ENCODE measurements around the gene SIK2.
"Not testable (repeated sequence)": the region's sequence is repeated elsewhere in the genome, so short reads cannot be mapped to it uniquely, and the experiment has no call there.

Gene SIK2

GRCh38 chr11:111645657-111646316 lies 43.5 kb downstream of the SIK2 start:
- no peak for DNase-seq
- intact Hi-C loops (cut with DNase I), result no loop called here

GRCh38 chr11:111651336-111651735 lies 49.1 kb downstream of the SIK2 start:
- intact Hi-C loops (cut with DNase I); DNase-seq: not testable (repeated sequence)

- intact Hi-C loops (cut with DNase I), result no loop called here
- no peak for DNase-seq
Measured at GRCh38 chr11:111652184-111652583, 49.9 kb downstream of the SIK2 start.

DNA sequence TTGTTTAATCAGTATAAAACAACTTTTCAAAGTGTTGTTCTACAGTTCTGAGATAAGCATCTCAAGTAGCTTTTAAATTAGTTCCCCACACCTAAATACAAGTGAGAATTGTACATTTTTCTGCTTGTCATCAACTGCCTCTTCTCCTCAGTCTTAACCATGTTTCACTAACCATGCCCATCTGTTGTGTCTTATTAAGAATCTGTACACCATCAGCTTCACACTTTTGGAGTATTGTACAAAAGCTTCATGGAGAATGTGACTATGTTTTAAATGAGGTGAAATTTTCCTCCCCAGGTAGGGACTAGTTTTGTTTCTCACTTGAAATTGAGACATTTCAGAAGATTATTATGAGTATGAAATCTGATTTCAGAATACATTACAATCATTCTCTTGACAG lies 52.4 kb downstream of the SIK2 start:
- no peak for DNase-seq
- intact Hi-C loops (cut with DNase I), result no loop called here

- DNase-seq, result no peak
- intact Hi-C loops (cut with DNase I), result no loop called here
Measured at GRCh38 chr11:111655924-111656323, 53.7 kb downstream of the SIK2 start.

GRCh38 chr11:111657905-111658304 lies 55.7 kb downstream of the SIK2 start:
- intact Hi-C loops (cut with DNase I); DNase-seq: not testable (repeated sequence)

- intact Hi-C loops (cut with DNase I); DNase-seq: not testable (repeated sequence)
Measured at GRCh38 chr11:111658493-111658892, 56.2 kb downstream of the SIK2 start.

- intact Hi-C loops (cut with DNase I), result no loop called here
- DNase-seq, result no peak
Measured at GRCh38 chr11:111659201-111660115, 57.2 kb downstream of the SIK2 start.

DNA sequence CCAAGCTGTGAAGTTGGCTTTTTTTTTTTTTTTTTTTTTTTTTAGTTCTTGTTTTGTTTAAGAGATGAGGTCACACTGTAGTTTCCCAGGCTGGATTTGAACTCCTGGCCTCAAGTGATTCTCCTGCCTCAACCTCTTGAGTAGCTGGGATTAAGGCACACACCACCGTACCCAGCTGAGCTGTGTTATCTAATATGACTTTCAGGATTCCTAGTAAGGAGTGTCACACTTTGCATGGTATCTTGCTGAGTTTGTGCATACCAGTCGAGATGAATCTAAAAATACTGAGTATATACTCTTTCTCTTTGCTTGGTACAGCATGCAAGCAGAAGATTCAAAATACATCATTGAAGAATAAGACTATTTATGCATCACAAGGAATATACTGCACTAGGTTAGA lies 58.6 kb downstream of the SIK2 start:
- DNase-seq, result no peak
- intact Hi-C loops (cut with DNase I), result no loop called here

- peak in 1 of 10 donors; percentile 18 for DNase-seq
- intact Hi-C loops (cut with DNase I), result no loop called here
Measured at GRCh38 chr11:111663820-111664219, 61.6 kb downstream of the SIK2 start.

DNA sequence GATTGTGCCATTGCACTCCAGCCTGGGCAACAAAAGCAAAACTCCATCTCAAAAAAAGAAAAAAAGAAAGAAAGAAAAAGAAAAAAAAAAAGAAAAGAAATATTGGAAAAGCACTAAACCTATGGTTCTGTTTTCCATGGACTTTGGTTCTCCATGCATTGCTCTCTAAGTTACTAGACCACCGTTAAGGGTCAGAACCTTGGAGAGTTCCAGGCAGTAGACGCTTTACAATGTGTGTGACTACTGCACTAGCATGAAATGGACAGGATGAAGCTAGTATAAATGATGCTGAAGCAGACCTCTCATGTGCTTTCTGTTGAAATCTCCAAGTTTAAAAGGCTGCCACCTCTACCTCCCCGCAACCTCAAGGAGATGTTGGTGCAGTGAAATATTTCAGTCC lies 63.5 kb downstream of the SIK2 start:
- intact Hi-C loops (cut with DNase I), result no loop called here
- DNase-seq, result no peak

DNA sequence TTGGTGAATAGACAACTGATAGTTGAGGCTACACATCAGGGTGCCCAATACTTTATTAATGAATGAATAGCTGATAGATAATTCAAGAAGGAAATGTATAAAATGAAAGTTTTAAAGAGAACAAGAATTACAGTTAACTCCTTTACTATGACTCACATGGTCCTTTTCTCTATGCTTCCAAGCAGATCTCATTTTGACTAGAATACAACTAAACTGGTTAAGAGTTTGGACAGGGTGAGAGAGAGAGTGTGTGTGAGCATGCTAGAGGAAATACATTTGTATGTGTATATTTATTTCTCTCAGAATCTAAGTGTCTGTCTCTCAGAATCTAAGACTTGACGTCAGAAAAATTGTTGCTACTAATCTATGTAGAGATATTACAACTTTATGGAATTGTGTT lies 66.7 kb downstream of the SIK2 start:
- no peak for DNase-seq
- intact Hi-C loops (cut with DNase I), result no loop called here

DNA sequence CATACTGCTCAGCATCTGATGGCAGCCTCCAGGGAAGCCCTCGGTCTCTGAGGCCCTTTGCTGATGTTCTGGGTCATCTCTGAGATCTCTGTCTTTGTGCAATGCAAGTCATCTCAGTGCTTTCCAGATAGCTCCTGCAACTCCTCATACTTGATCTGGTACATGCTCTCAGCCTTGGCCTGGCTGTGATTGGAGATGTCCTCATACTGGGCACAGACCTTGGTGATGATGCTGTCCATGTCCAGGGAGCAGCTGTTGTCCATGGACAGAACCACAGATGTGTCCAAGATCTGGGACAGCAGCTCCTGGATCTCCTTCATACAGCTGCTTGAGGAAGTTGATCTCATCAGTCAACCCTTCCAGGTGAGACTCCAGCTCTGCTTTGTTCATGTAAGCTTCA lies 69.1 kb downstream of the SIK2 start:
- peak in 1 of 10 donors; percentile 14 for DNase-seq
- intact Hi-C loops (cut with DNase I), result no loop called here

DNA sequence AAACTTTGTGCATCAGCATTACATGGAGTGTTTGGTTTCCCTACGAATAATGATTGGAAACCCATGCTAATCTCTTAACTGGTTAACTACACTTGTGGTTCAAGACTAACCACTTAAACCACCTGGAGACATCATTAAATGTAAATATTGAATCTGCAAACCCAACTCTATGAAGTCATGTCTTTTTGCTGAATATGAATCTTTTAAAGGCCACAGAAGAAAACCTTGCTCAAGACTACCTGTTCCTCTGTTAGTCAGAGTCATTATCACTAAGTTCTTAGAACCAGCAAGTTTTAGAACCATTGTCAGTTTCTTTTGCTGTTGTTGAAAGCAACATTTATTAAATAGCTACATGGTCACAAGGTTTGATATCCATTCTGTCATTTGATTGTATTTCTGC lies 70.7 kb downstream of the SIK2 start:
- no peak for DNase-seq
- intact Hi-C loops (cut with DNase I), result no loop called here

DNA sequence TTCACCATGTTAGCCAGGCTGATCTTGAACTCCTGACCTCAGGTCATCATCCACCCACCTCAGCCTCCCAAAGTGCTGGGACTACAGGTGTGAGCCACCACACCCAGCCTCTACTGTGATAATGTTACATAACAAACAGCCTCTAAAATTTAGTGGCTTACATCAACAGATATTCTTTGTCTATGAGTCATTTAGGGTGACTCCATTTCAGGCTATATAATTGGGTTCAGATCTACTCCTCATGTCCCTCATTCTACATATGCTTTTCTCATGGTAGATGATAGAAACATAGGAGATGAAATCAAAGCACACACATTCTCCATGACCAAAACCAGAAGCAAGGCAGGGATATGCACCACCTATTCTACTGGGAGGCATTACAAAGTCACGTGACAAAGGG lies 72.7 kb downstream of the SIK2 start:
- DNase-seq, result no peak
- intact Hi-C loops (cut with DNase I), result no loop called here

DNA sequence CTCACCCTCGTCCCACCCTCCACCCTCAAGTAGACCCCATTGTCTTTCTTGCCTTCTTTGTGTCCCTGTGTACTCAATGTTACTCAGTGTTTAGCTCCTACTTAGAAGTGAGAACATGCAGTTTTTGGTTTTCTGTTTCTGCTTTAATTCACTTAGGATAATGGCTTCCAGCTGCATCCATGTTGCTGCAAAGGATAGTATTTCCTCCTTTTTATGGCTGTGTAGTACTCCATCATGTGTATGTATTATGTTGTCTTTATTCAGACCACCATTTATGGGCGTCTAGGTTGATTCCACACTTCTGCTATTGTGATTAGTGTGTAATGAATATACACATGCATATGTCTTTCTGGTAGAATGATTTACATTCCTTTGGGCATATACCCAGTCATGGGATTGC lies 73.6 kb downstream of the SIK2 start:
- intact Hi-C loops (cut with DNase I), result no loop called here
- DNase-seq, result no peak

DNA sequence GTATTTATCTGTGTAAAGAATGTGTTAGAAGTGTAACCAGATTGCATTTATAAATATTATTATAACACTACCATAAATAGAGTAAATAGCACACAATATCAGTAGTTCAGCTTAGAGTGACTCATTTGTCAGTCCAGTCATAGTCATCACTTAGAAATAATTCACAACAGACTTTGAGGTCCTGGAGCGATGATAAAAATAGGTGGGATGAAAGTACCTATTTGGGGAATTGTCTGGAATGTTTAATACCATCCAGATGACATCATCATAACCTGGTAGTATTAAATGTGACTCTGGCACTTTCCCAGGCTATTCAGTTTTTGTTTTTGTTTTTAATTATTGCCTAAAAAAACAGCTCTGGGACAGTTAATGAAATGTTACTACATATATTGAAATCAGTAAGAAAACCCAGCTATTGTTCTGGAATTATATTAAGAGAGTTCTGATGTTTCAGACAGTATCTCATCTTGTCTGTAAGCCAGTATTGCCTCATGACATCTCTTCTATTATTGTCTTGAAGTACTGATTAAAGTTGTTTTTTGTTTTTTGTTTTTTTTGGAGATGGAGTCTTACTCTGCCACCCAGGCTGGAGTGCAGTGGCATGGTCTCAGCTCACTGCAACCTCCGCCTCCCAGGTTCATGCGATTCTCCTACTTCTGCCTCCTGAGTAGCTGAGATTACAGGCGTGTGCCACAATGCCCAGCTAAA lies 74.8 kb downstream of the SIK2 start:
- intact Hi-C loops (cut with DNase I), result no loop called here
- peak in 1 of 10 donors; percentile 22 for DNase-seq

DNA sequence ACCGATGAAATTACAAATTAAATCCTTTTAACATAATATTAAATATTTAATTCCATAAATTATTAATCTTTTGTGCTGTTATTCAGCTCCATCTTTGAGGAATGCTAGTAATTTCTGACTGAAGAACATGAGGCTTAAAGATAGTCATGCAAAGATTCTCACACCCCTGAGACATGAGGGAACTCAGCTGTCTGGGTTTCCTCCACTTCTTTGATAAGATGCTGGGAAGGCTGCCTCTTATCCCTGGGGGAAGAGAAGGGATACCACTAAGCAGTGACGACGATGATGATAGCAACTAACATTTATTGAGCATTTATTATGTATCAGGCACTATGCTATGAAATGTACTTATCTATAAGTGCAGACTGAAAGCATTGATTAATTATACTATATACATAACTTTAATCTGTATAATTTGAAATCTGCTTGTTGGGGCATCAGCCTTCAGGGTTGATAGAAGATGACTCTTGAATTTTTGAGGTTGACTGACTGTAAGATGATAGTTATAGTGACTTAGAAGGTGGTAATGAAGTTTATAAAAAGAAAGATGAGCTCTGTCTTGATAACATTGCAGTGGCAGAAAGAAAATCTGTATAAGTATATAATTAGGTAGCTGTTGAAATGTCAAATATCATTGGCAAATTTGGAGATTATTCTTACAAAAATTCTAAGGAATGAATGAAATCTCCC lies 78.4 kb downstream of the SIK2 start:
- intact Hi-C loops (cut with DNase I), result no loop called here
- no peak for DNase-seq

DNA sequence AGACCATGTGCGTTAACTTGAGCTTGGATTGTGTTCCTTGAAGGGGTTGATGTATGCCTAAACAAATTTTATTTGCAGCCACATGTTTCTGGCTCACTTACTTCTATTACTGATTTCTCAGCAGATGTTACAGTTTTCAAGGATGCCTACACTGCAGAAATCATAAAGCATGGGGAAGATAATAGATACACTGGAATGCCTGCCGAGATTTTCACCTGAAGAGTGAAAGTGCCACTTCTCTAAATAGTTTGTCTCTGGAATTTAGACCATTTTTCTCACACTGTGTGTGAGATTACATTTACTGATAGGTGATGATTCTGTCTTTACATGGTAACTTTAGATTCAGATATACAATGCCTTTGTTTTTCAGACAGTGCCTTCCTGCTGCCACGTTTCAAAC lies 81.6 kb downstream of the SIK2 start:
- intact Hi-C loops (cut with DNase I), result no loop called here
- DNase-seq, result no peak

DNA sequence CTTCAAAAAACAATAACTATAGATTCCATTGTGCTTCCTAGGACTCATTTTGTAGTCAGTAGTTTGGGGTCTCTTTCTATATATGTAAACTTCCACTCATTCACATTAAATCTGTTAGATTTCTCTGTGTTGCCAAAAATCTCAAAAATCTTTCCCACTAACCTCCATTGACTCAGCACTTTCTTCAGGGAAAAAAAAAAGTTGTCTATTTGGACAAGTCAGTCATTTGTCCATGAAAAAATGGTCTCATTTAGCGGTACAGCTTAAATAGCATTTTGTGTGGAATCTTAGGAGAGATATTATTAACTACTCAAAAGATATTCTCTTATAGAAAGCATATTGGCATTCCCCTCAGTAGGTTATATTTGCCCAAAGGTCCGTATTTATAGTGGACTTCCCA lies 82.0 kb downstream of the SIK2 start:
- DNase-seq, result no peak
- intact Hi-C loops (cut with DNase I), result no loop called here

DNA sequence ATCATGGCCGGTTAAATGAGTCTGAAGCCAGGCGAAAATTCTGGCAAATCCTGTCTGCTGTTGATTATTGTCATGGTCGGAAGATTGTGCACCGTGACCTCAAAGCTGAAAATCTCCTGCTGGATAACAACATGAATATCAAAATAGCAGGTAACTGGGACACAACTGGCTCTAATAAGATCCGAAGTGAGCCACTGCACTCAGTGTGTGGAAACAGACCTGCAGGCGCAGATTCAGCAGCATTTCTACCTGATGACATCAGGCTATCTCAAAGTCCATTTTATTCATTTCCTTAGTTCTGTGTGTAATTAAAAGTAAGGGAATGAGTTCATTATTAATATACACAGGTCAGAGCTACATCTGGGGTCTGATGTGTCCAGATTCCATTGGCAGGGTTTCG lies 85.8 kb downstream of the SIK2 start:
- intact Hi-C loops (cut with DNase I), result no loop called here
- DNase-seq, result no peak

Data from posterior cingulate gyrus (tissue), 11 donors.